ENCODE results near the gene ALDH6A1. TPM values are rescaled to one million over a fixed set of nuclear protein-coding genes. Genes with fewer than 3 reads are reported as not detected.

ALDH6A1 gene
- total and polyA plus RNA-seq, 2 of the 13 experiments (the other 11 are each of a cell fraction or from before 2014, with no cell fraction given), result 26.9 to 49.9 TPM

GRCh38 chr14:74084277-74085046 is at the start of gene ALDH6A1, which contains the start of gene LIN52 (continued):
- TF ChIP-seq TFAP4 (IDR thresholded peaks at IDR 0.05; ENCODE audit: borderline replicate concordance, low read depth) (peak; percentile 86; the same call in 1 of the 2 replicates), POLR2AphosphoS5 (IDR thresholded peaks at IDR 0.05; ENCODE audit: low read depth, low read length) (peak; percentile 73), AHR (CRISPR knock-in tag; IDR thresholded peaks at IDR 0.05) (0 out of 2 replicates have a peak, but pooled peaks have one; percentile 23), ZFX (CRISPR knock-in tag; IDR thresholded peaks at IDR 0.05; ENCODE audit: low read depth) (peak; percentile 91), RERE (CRISPR knock-in tag; IDR thresholded peaks at IDR 0.05; ENCODE audit: low read depth) (no peak), RAD51 (IDR thresholded peaks at IDR 0.05; ENCODE audit: borderline replicate concordance) (peak; percentile 99), TBL1XR1 (IDR thresholded peaks at IDR 0.05; ENCODE audit: borderline replicate concordance, low read length, partially characterized antibody) (peak; percentile 38), FOXP4 (CRISPR knock-in tag; IDR thresholded peaks at IDR 0.05) (0 out of 2 replicates have a peak, but pooled peaks have one; percentile 11), FOXP1 (IDR thresholded peaks at IDR 0.05) (no peak), FOXP1 (CRISPR knock-in tag; IDR thresholded peaks at IDR 0.05) (no peak), RBM39 (IDR thresholded peaks at IDR 0.05; ENCODE audit: low read depth, low read length, poor library complexity, severe bottlenecking) (peak; percentile 51)

Data from HepG2 (cell line).